Panc1 (cell line): ENCODE results near the gene SCYL2. TPM values are rescaled to one million over a fixed set of nuclear protein-coding genes. Genes with fewer than 3 reads are reported as not detected.

Source experiments
- ATAC-seq: fragments of 200-7000 bp; cut with Tn5 transposase; 2 replicates; pipeline ENCODE4 v1.9.1; 2020; ENCODE audit warnings: mild to moderate bottlenecking, moderate library complexity
- BruUV-seq: library from RNA; stranded (reverse); fragments of 400-500 nt; replicated peaks from 2 replicates; lab custom pipeline; 2021; lab: Mats Ljungman, UMichigan
- CTCF ChIA-PET: fragments of 300-600 bp; sonication (Branson Sonifier 250); formaldehyde crosslinking; loops from one replicate; lab custom pipeline; 2022; ENCODE audit warnings: antibody characterized with exemption; lab: Charles Lee
- POLR2A ChIA-PET: fragments of 300-600 bp; sonication (Branson Sonifier 250); formaldehyde crosslinking; loops from one replicate; lab custom pipeline; 2022; ENCODE audit warnings: antibody characterized with exemption; lab: Charles Lee
- DNase-seq: peaks from one replicate; pipeline ENCODE4 v3.0.0-alpha.2; 2010; ENCODE audit warnings: low read depth, low spot score
- H3K27ac ChIP-seq: 2 replicates; pipeline ENCODE4 v1.5.1; 2011; ENCODE audit warnings: mild to moderate bottlenecking, low read length, inconsistent platforms
- H3K27me3 ChIP-seq: fragments of 200-500 bp; sonication (Bioruptor generic); 2 replicates; pipeline ENCODE4 v1.6.0; 2014; ENCODE audit warnings: low read length, inconsistent platforms; ENCODE audit not compliant: control insufficient read depth, insufficient read depth
- H3K36me3 ChIP-seq: fragments of 200-500 bp; sonication (Bioruptor generic); 2 replicates; pipeline ENCODE4 v1.5.1; 2014; ENCODE audit warnings: inconsistent platforms, mild to moderate bottlenecking, low read length, moderate library complexity; ENCODE audit not compliant: control insufficient read depth, insufficient read depth
- H3K4me1 ChIP-seq: 2 replicates; pipeline ENCODE4 v1.5.1; 2011; ENCODE audit warnings: inconsistent platforms, mild to moderate bottlenecking, low read length, moderate library complexity; ENCODE audit not compliant: control insufficient read depth, insufficient read depth
- H3K4me3 ChIP-seq, 2 experiments: 2 replicates each; pipeline ENCODE4 v1.5.1; 2011 to 2012; ENCODE audit warnings: low read depth in 2 of 2, low read length in 2 of 2, mild to moderate bottlenecking in 2 of 2, inconsistent platforms in 1 of 2, moderate library complexity in 1 of 2
- H3K9me3 ChIP-seq: fragments of 200-500 bp; sonication (Bioruptor generic); 2 replicates; pipeline ENCODE4 v1.5.1; 2014; ENCODE audit warnings: low read depth, mild to moderate bottlenecking, inconsistent platforms, low read length, moderate library complexity; ENCODE audit not compliant: control insufficient read depth, insufficient read depth
- POLR2AphosphoS5 ChIP-seq: IDR thresholded peaks from 2 replicates; pipeline ENCODE4 v1.6.1; 2012; ENCODE audit warnings: mild to moderate bottlenecking, low read depth, low read length, moderate library complexity
- SIN3A ChIP-seq: IDR thresholded peaks from 2 replicates; pipeline ENCODE4 v1.6.1; 2012; ENCODE audit warnings: low read depth, mild to moderate bottlenecking, low read length, moderate library complexity, borderline replicate concordance; ENCODE audit not compliant: insufficient read depth
- TCF7L2 ChIP-seq: IDR thresholded peaks from 2 replicates; pipeline ENCODE4 v1.6.1; 2011; ENCODE audit warnings: mild to moderate bottlenecking, low read depth, low read length, inconsistent platforms
- in situ Hi-C: cut with HindIII; loops from 2 replicates; pipeline ENCODE4 v1.10.0; 2016; ENCODE audit warnings: low sequenced_read_pairs, low pct_unique_long_range_greater_than_20kb
- intact Hi-C: fragments of 100-400 bp; cut with micrococcal nuclease; formaldehyde crosslinking; loops from one replicate; pipeline ENCODE4 v1.10.0; 2022; ENCODE audit not compliant: unreplicated experiment
- total RNA-seq: library from RNA; stranded (reverse); gene quantifications from one replicate; pipeline ENCODE4 v1.2.1, GENCODE V29; 2021; ENCODE audit not compliant: unreplicated experiment
- TF ChIP-seq, protein P1 (sequence below): fragments of 450-650 bp; IDR thresholded peaks from 2 replicates; pipeline ENCODE4 v1.5.1; 2017; ENCODE audit warnings: mild to moderate bottlenecking
- TF ChIP-seq, protein P2 (sequence below), 2 experiments: IDR thresholded peaks; 2 replicates each; pipeline ENCODE4 v1.6.1; 2011 to 2012; ENCODE audit warnings: low read depth in 2 of 2, control low read depth in 1 of 2, low read length in 1 of 2, mild to moderate bottlenecking in 1 of 2, moderate library complexity in 1 of 2; ENCODE audit not compliant: insufficient read depth in 1 of 2

SCYL2 gene
- total RNA-seq, 1 experiment from 2014 or later = 45.3 TPM

DNA sequence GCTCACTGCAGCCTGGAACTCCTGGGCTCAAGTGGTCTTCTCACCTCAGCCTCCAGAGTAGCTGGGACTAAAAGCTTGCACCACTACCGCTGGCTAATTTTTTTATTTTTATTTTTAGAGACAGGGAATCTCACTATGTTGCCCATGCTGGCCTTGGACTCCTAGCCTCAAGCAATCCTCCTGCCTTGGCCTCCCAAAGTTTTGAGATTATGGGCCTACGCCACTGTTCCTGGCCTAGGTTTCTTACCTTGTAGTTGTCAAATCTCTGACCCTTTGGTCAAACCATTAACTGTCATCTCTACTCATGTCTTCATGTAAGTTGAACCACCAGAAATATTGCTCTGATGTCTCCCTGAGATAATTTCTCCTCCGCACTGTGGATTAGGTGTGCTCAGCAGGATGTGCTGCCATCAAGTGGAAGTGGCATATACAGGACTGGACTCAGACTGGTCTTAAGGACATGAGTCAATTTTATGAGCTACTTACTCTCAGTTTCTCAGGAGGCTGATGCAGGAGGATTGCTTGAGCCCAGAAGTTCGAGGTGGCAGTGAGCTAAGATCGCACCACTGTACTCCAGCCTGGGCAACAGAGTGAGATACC lies 37.8 kb upstream of the SCYL2 start:
- Histone ChIP-seq H3K27me3 (no peaks in the 10 kb centered on the region), H3K4me3 (no peak overlapping the region), H3K27ac (no peak overlapping the region), H3K36me3 (no peaks in the 10 kb centered on the region), H3K4me1 (peaks cover 4% of the 10 kb centered on the region), H3K9me3 (no peaks in the 10 kb centered on the region)
- DNase-seq = peak; percentile 7
- in situ Hi-C loops = no loop called here
- ChIA-PET CTCF (interaction anchor here (0.6 kb wide), 2 partner anchors 57 to 299 kb away, joined by 5 to 11 read pairs; no protein-coding TSS in a partner anchor), POLR2A (interaction anchor here (0.6 to 1.2 kb wide), 3 partner anchors 38 to 93 kb away, joined by 11 to 19 read pairs (median 13); partner anchors contain the start of genes DEPDC4 and SCYL2)
- peak; percentile 84 for ATAC-seq
- TF ChIP-seq TCF7L2 (no peak), POLR2AphosphoS5 (no peak), SIN3A (no peak)
- TF ChIP-seq, protein P1, sequence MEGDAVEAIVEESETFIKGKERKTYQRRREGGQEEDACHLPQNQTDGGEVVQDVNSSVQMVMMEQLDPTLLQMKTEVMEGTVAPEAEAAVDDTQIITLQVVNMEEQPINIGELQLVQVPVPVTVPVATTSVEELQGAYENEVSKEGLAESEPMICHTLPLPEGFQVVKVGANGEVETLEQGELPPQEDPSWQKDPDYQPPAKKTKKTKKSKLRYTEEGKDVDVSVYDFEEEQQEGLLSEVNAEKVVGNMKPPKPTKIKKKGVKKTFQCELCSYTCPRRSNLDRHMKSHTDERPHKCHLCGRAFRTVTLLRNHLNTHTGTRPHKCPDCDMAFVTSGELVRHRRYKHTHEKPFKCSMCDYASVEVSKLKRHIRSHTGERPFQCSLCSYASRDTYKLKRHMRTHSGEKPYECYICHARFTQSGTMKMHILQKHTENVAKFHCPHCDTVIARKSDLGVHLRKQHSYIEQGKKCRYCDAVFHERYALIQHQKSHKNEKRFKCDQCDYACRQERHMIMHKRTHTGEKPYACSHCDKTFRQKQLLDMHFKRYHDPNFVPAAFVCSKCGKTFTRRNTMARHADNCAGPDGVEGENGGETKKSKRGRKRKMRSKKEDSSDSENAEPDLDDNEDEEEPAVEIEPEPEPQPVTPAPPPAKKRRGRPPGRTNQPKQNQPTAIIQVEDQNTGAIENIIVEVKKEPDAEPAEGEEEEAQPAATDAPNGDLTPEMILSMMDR = peak; percentile 59
- TF ChIP-seq, protein P2, sequence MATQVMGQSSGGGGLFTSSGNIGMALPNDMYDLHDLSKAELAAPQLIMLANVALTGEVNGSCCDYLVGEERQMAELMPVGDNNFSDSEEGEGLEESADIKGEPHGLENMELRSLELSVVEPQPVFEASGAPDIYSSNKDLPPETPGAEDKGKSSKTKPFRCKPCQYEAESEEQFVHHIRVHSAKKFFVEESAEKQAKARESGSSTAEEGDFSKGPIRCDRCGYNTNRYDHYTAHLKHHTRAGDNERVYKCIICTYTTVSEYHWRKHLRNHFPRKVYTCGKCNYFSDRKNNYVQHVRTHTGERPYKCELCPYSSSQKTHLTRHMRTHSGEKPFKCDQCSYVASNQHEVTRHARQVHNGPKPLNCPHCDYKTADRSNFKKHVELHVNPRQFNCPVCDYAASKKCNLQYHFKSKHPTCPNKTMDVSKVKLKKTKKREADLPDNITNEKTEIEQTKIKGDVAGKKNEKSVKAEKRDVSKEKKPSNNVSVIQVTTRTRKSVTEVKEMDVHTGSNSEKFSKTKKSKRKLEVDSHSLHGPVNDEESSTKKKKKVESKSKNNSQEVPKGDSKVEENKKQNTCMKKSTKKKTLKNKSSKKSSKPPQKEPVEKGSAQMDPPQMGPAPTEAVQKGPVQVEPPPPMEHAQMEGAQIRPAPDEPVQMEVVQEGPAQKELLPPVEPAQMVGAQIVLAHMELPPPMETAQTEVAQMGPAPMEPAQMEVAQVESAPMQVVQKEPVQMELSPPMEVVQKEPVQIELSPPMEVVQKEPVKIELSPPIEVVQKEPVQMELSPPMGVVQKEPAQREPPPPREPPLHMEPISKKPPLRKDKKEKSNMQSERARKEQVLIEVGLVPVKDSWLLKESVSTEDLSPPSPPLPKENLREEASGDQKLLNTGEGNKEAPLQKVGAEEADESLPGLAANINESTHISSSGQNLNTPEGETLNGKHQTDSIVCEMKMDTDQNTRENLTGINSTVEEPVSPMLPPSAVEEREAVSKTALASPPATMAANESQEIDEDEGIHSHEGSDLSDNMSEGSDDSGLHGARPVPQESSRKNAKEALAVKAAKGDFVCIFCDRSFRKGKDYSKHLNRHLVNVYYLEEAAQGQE (IDR thresholded peaks at IDR 0.05; ENCODE audit: insufficient read depth in 1 of 2, low read depth in 2 of 2, low read length in 1 of 2) = no peak
- intact Hi-C loops = no loop called here
- BruUV-seq = no TSS peak

DNA sequence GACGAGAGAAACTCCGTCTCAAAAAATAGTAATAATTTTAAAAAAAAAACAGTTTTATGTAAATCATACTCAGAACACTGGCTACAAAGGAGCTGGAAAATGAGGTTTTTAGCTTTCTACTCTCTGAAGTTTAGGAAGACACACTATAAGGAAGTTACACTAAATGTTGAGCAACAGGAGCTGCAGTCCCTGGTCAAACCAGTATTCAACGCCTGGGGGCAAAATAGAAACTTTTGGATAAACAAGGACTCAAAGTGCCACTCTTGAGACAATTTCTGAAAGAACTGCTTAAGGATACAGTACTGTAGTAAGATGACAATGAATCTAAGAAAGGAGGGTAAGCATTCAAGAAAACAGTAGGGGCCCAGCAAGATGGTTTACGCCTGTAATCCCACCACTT lies 37.1 kb upstream of the SCYL2 start:
- Histone ChIP-seq H3K27ac (no peak overlapping the region), H3K4me3 (no peak overlapping the region)

More for the DNA sequence above, 37.1 kb upstream of the SCYL2 start:
- DNase-seq (no peak), ATAC-seq (no peak)
- in situ Hi-C loops (no loop called here), intact Hi-C loops (loop anchor here (5.0 to 10.0 kb wide), 2 partner anchors 115 to 322 kb away; no protein-coding TSS in a partner anchor)
- H3K4me1 ChIP-seq = peaks cover 9% of the 10 kb centered on the region
- H3K36me3 ChIP-seq = no peaks in the 10 kb centered on the region
- ChIA-PET POLR2A (interaction anchor here (1.2 kb wide), 1 partner anchor 37 kb away, joined by 19 read pairs; the partner anchor contains the start of genes DEPDC4 and SCYL2), CTCF (interaction anchor here (0.6 kb wide), 1 partner anchor 299 kb away, joined by 5 read pairs; no protein-coding TSS in a partner anchor)
- BruUV-seq = no TSS peak
- no peaks in the 10 kb centered on the region for H3K27me3 ChIP-seq
- no peaks in the 10 kb centered on the region for H3K9me3 ChIP-seq
- TF ChIP-seq TCF7L2 = no peak
- no peak for TF ChIP-seq POLR2AphosphoS5
- TF ChIP-seq, protein P2 (IDR thresholded peaks at IDR 0.05; ENCODE audit: insufficient read depth in 1 of 2, low read depth in 2 of 2, low read length in 1 of 2) = no peak
- TF ChIP-seq, protein P1 = no peak
- TF ChIP-seq SIN3A = no peak
